Prostate gland (tissue), 2 donors: Measurements from ENCODE around the gene TFF1. TPM values are rescaled to one million over a fixed set of nuclear protein-coding genes. Genes with fewer than 3 reads are reported as not detected.
A peak's percentile ranks its signal among the peaks of the same experiment; 100 is the strongest.

ENCODE experiments used
- DNase-seq: peaks from one replicate; pipeline ENCODE4 v3.0.0-alpha.2; 2019; ENCODE audit warnings: low spot score
- H3K27ac ChIP-seq, 2 donors: fragments of 200-600 bp; sonication (generic); 2 replicates each; pipeline ENCODE4 v1.5.1; 2017 to 2019
- H3K27me3 ChIP-seq: fragments of 200-600 bp; sonication (generic); replicated peaks from 2 replicates; pipeline ENCODE4 v1.5.1; 2019; ENCODE audit not compliant: insufficient read depth
- H3K36me3 ChIP-seq, 2 donors: fragments of 200-600 bp; sonication (generic); 1 replicate in 1 of 2; 2 replicates in 1 of 2; pipeline versions ENCODE4 v1.5.1 to v1.8.1; 2017 to 2019
- H3K4me1 ChIP-seq: fragments of 200-600 bp; sonication (generic); replicated peaks from 2 replicates; pipeline ENCODE4 v1.5.1; 2019
- H3K4me3 ChIP-seq, 2 donors: fragments of 200-600 bp; sonication (generic); 2 replicates each; pipeline ENCODE4 v1.5.1; 2017 to 2019
- H3K9me3 ChIP-seq: fragments of 200-600 bp; sonication (generic); 2 replicates; pipeline ENCODE4 v1.5.1; 2017
- POLR2A ChIP-seq: fragments of 450-650 bp; IDR thresholded peaks from one replicate; pipeline ENCODE4 v1.6.1; 2016; ENCODE audit warnings: antibody characterized with exemption, mild to moderate bottlenecking
- POLR2AphosphoS5 ChIP-seq: sonication (generic); formaldehyde crosslinking; IDR thresholded peaks from one replicate; pipeline ENCODE4 v1.6.1; 2017; ENCODE audit warnings: antibody characterized with exemption
- WGBS: methylation state at CpG from one replicate; pipeline ENCODE4 v1.1.5; 2018; 5-methylcytosine and 5-hydroxymethylcytosine counted together
- intact Hi-C: fragments of 100-400 bp; cut with DNase I; formaldehyde crosslinking; loops from one replicate; pipeline ENCODE4 v1.14.2; 2022
- total RNA-seq, 2 donors: library from RNA; depleted of rRNA; stranded (reverse); fragments of >200 nt; gene quantifications; one replicate each; pipeline ENCODE4 v1.1.0, GENCODE V29; 2016
- TF ChIP-seq, protein P1 (sequence below), 4 experiments: fragments of 200-600 bp in 2 of 4; fragments of 450-650 bp in 2 of 4; sonication (generic) in 2 of 4; IDR thresholded peaks; 1 replicate in 3 of 4; 2 replicates in 1 of 4; pipeline ENCODE4 v1.5.1; 2016 to 2019; ENCODE audit warnings: antibody characterized with exemption in 4 of 4, mild to moderate bottlenecking in 2 of 4, moderate library complexity in 2 of 4

TFF1 gene
- total RNA-seq, 2 donors from 2014 or later, result 4.7 to 16.2 TPM

DNA sequence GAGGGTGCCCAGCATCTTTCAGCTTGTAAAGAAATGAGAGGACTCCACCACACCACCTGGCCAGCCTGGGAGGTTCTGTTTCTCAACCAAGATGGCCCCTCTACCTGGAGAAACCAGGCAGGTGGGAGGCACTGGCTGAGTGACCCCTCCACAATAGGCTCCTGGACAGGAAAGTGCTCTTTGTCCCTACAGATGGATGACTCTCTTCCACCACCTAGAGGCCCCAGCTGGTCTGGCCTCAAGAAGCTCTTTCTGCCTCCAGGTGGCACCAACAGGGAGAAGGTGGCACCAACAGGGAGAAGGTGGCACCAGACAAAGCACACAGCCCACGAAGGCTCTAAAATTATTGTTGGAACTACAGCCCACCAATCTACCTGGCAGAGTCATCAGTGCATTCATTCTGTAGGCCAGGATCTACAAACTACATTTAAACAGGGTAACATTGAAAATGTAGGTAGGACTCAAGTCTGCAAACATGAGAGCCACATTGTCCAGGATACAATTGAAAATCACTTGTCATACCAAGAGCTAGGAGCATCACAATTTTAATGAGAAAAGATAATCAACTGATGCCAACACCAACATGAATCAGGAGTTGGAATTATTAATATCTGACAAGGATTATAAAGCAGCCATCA is 15.1 kb upstream of the TFF1 start:
- no peak overlapping the region for H3K4me3 ChIP-seq
- TF ChIP-seq POLR2A (no peak), POLR2AphosphoS5 (peak; percentile 48)
- TF ChIP-seq, protein P1, sequence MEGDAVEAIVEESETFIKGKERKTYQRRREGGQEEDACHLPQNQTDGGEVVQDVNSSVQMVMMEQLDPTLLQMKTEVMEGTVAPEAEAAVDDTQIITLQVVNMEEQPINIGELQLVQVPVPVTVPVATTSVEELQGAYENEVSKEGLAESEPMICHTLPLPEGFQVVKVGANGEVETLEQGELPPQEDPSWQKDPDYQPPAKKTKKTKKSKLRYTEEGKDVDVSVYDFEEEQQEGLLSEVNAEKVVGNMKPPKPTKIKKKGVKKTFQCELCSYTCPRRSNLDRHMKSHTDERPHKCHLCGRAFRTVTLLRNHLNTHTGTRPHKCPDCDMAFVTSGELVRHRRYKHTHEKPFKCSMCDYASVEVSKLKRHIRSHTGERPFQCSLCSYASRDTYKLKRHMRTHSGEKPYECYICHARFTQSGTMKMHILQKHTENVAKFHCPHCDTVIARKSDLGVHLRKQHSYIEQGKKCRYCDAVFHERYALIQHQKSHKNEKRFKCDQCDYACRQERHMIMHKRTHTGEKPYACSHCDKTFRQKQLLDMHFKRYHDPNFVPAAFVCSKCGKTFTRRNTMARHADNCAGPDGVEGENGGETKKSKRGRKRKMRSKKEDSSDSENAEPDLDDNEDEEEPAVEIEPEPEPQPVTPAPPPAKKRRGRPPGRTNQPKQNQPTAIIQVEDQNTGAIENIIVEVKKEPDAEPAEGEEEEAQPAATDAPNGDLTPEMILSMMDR (IDR thresholded peaks at IDR 0.05), result peak; percentile 51 to 93 (median 71)
- no peaks in the 10 kb centered on the region for H3K36me3 ChIP-seq
- no peaks in the 10 kb centered on the region for H3K9me3 ChIP-seq
- H3K27ac ChIP-seq, result no peak overlapping the region
- H3K27me3 ChIP-seq, result no peaks in the 10 kb centered on the region
- peaks cover 5% of the 10 kb centered on the region for H3K4me1 ChIP-seq
- peak; percentile 61 for DNase-seq
- intact Hi-C loops, result no loop called here
- 74% methylated on average over 1 of the region's 1 CpG for WGBS

DNA sequence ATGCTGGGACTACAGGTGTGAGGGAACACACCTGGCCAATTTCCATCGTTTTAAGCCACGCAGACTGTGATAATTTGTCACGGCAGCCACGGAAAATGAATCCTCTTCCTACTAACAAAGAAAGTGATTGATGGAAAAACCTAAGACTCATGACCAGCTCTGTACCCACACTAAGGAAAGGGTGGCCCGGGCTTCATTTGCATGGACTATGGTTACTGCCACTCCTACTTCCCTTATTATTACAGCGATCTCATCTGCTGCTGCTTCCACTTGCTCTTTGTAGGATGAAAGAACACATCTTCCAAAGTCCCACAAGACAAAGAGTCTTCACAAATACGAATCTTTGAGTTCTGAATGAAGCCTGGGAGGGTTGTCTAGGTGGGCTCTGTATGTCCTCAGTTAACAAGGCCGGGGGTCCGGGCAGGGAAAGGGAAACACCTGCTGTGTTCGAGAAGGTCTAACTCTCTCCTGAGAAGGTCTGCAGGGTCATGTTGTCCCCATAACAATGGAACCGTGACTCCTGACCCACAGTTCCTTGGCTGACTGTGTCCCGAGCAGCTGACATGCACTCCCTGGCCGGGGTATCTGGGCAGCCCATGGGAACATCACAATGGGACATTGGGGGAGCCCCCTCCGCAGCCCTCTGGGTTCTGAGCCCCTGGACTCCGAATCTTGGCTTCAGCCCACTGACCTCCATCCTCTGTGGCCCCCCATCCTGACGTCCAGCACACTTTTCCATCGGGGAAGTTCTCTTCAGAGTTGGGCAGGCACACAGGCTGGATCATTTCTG is 13.3 kb upstream of the TFF1 start:
- no peaks in the 10 kb centered on the region for H3K27me3 ChIP-seq
- no peaks in the 10 kb centered on the region for H3K36me3 ChIP-seq
- WGBS, result 87% methylated on average over 17 of the region's 17 CpGs
- TF ChIP-seq POLR2A, result no peak
- TF ChIP-seq, protein P1 (IDR thresholded peaks at IDR 0.05), result no peak
- TF ChIP-seq POLR2AphosphoS5, result no peak
- DNase-seq, result no peak
- H3K9me3 ChIP-seq, result no peaks in the 10 kb centered on the region
- no peak overlapping the region for H3K4me3 ChIP-seq
- intact Hi-C loops, result no loop called here
- no peak overlapping the region for H3K27ac ChIP-seq
- peaks cover 6% of the 10 kb centered on the region for H3K4me1 ChIP-seq

DNA sequence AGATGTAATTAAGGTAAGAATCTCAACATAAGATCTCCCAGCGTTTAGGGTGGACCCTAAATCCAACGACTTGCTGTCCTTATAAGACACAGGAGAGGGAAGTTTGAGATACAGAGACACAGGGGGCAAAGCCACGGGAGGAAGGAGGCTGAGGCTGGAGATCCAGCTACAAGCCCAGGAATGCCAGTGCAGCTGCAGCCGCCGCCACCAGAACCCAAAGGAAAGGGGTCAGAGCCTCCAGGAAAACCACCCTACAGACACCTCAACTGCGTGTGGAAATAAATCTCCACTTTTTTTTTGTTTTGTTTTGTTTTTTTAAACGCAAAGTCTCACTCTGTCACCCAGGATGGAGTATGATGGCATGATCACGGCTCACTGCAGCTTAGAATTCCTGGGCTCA is 12.1 kb upstream of the TFF1 start:
- WGBS, result 80% methylated on average over 8 of the region's 8 CpGs
- Histone ChIP-seq H3K36me3 (no peaks in the 10 kb centered on the region), H3K9me3 (no peaks in the 10 kb centered on the region), H3K4me3 (no peak overlapping the region), H3K4me1 (peaks cover 6% of the 10 kb centered on the region), H3K27me3 (no peaks in the 10 kb centered on the region), H3K27ac (no peak overlapping the region)
- TF ChIP-seq, protein P1 (IDR thresholded peaks at IDR 0.05), result no peak
- TF ChIP-seq POLR2AphosphoS5, result no peak
- no peak for TF ChIP-seq POLR2A
- intact Hi-C loops, result no loop called here
- no peak for DNase-seq

DNA sequence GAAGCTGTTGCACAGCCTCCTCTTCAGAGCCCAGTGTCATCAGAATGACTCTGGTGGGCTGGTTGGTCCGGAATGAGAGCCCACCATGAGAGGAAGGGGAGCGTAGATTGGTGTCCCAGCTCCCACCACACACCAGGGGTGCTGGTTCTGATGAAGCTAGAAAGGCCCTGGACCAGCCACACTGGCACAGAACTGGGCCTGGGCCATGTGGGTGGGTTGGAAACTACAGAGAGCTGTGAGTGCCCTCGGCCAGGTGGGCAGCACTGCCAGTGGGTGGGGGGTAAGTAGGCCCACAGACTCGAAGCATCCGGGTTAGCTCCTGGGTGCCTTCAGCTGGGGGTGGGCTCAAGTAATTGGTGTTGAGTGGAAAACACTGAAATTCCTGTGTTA is 11.6 kb upstream of the TFF1 start:
- H3K4me1 ChIP-seq, result peaks cover 6% of the 10 kb centered on the region
- no peaks in the 10 kb centered on the region for H3K27me3 ChIP-seq
- no peak overlapping the region for H3K27ac ChIP-seq
- H3K9me3 ChIP-seq, result no peaks in the 10 kb centered on the region
- WGBS, result 91% methylated on average over 5 of the region's 5 CpGs
- intact Hi-C loops, result no loop called here
- DNase-seq, result no peak
- H3K4me3 ChIP-seq, result no peak overlapping the region
- no peaks in the 10 kb centered on the region for H3K36me3 ChIP-seq
- TF ChIP-seq, protein P1 (IDR thresholded peaks at IDR 0.05), result no peak
- TF ChIP-seq POLR2A (no peak), POLR2AphosphoS5 (no peak)
